Activated CD8-positive, alpha-beta memory T cell treated with anti-CD3 and anti-CD28 coated beads, Interleukin-2, amount 50 U/mL, for 4 hours (primary cell): ENCODE data around the gene ABTB2.
"Not testable (repeated sequence)": the region's sequence is repeated elsewhere in the genome, so short reads cannot be mapped to it uniquely, and the experiment has no call there.

ENCODE experiments used
- DNase-seq: peaks from one replicate; pipeline ENCODE4 v3.0.0-alpha.2; 2020

Gene ABTB2

DNA sequence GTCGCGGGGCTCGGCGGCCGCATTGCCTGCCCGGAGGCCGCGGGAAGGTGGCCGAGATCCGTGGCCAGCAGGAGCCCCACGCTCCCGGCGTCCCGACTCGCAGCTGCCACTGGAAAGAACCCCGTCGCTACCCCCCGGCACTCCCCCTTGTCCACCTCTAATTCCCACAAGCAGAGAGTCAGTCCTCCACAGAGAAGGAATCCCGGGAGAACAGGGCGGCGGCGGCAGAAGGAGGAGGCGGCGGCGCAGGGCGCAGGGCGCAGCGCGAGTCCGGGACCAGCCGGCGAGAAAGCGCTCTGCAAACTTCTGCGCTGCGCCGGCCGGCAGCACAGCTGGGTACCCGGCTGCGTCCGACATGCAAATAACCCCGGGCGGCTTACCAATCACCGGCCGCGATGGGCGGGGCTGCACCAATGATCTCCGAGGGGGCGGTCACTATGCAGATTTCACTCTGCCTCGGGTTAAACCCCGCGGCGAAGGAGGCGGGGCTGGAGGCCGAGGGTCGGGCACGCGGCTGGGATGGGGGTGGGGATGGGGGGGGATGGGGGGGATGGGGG lies at the start of gene ABTB2:
ABTB2 (minus strand) TSS at position 310 of the 557 bp plus-strand sequence.
- peak; percentile 98 for DNase-seq

DNA sequence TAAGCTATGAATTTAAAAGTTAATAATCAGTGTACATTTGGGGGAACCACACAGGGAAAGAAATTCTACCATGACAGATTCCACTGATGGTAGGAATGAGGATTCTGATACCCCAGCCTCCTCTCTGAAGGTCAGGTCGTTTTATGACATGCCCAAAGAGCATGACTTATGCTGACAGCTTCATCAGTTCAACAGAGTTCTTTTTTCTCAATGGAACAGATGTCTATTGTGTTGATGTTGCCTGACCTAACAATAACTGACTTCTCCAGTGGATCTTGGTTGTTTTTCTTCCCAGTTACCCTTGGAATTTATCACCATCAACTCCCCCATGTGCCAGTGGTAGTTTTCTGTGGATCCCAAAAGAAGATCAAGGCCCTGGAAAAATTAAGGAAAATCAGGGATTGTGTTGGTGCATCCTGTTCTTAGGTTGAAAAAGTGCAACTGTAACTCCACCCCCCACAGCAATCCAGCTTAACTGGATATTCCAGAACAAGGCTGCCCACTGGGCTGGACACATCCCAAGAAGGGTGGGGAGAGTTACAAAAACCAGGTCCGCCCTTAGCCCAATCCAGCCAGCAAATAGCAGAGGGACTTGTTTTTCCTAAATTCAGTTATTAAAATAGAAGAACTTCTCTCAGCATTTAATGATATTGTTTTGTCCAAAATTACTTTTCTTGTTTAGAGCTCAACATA lies 49.5 kb upstream of the ABTB2 start:
- no peak for DNase-seq

DNA sequence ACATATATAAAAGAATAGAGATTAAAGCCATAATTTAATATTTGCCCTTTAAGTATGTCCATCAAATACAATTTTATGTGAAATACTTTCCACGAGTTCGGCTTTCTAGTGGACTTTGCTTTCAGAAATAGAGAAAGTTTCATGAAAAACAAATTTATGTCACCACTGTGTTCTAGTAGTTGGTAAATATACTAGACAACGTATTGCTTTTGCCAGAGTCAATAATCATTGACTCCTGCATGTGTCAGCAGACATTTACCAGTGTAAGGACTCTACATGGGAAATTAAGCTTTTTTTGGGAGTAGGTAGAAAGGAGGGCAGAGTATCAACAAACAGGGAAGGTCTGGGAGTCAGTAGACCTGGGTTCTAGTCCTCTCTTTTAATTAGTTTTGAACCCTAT lies 48.6 kb upstream of the ABTB2 start:
- DNase-seq = no peak

DNA sequence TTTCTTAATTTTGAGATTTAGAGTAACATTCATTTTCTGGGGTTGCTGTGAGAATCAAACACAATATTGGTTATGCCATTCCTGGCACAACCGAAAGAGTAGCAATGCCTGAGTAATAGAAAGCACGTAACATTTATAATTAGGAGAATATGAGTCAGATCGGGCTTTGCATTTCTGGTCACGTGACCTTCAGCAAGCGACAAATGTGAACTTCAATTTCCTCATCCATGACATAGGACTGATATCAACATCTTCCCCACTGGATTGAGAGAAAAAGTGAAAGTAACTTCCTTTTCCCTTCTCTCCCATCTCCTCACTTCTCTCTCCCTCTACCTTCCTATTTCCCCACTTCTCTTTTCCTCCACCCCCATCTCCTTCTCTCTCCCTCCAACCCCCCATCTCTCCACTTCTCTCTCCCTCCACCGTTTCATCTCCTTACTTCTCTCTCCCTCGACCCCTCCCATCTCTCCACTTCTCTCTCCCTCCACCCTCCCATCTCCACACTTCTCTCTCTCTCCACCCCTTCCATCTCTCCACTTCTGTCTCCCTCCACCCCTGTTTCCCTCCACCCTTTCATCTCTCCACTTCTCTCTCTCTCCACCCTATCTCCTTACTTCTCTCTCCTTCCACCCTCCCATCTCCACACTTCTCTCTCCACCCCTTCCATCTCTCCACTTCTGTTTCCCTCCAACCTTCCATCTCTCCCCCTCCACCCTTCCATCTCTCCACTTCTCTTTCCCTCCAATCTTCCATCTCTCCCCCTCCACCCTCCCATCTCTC lies 47.5 kb upstream of the ABTB2 start:
- DNase-seq = no peak

DNA sequence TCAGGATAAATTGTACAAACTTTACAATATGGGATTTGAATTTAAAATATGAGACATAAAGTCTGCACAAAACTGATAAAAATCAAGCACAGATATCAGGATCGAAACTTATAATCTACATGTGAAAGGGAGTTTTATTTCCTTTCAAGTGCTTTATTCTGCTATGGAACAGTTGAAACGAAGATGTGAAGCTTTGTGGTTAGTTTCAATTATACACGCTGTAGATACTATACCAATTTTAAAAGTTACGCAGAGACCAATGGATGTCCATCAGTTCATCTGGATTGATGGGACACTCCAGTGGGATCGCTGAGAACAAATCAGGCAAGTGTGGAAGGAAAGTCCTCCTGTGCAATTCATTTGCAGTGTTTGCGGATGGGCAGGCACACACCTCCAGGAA lies 46.5 kb upstream of the ABTB2 start:
- no peak for DNase-seq

DNA sequence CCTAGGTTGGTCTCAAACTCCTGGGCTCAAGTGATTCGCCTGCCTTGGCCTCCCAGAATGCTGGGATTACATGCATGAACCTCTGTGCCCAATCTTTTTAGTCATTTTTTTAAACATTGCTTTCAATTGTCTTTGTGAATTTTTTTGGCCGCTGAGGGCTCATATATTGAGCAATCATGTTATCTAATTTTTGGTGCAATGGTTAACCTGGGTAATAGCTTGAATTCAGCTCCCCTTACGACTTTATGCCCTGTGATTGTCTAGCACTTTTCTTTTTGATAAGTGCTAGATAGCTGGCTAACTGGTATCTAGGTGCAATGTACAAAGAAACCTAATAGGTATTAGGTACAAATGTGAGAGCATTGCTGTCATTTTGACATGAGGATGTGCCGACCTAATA lies 45.6 kb upstream of the ABTB2 start:
- DNase-seq = no peak

DNA sequence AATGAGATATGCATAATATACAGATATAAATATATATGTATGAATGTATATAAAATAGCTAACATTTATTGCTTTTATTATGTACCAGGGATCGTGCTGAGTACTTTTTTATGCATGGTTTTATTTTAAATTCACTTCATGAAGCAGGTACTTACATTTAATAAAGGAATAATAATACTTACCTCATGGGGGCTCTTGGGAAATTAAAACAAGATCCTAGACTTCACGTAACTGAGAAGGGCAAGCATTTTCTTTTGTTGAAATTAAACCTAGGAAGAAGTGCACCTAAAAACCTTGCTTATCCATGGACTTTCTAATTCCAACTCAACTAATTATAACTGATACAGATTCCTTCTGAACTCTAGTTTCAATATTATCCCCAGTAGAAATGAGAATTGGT lies 40.0 kb upstream of the ABTB2 start:
- no peak for DNase-seq

DNA sequence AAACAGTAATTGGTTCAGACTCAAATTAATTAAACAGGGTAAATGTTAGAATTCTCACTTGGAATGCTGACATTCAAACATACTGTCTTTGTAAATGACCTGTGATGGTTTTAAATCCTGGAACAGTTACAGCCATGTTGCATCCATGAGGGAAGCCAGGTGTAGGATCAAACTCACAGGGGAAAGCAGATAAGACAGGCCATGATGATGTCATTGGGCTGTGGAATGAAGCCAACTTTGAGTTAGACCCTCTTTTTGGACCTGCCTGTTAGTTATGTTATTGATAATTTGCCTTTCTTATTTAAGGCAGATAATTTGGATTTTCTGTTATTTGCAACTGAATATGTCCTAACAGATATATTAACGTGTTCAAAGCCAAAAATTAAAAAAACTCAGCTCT lies 39.3 kb upstream of the ABTB2 start:
- DNase-seq = no peak

DNA sequence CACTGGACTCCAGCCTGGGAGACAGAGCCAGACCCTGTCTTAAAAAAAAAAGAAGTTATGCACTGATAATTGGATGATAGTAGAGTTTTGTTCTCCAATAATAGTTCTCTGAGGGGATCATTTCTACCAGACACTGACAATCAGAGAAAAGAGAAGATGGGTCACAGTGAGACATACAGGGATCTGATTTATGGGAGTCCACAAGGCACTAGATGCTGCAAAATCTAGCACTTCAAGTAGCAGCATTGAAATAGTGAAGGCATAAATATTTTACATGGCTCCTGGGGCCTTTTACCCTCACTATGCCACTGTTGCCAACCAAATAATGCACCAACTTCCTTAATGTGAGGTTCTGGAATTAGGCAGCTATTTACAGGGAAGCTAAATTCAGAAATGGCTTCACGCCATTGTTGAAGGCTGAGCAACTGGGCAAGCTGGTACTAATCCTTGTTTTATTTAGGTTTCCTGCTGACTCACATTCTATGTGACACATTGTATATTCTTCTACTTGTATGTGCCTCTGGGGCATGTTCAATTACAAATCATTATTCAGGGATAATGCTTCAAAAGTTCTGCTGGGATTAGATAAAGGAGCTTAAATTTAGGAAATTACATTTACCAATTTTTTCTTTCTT lies 38.2 kb upstream of the ABTB2 start:
- DNase-seq = no peak

DNA sequence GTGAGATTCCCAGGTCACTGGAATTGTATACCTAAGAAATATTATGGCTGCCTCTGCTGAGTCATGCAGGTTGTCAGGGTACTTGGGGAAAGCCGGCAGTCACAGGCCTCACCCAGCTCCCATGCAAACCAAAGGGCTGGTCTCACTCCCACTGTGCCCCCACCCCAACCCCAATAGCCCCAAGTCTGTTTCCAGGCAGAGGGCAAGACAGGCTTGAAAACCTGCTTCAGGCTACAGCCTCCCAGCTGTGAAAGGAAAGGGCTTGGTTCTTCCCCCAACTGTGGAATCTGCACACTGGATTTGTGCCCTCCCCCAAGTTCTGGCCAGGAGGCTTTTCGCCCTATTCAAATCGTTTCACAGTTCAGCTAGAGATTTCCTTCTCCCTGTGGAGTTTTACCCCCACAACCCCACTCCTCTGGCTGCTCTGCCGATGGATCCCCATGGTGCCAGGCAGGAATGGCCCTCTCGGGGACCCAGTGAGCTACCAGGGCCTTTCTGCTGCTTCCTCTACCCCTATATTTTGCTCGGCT lies 37.0 kb upstream of the ABTB2 start:
- DNase-seq = no peak

DNA sequence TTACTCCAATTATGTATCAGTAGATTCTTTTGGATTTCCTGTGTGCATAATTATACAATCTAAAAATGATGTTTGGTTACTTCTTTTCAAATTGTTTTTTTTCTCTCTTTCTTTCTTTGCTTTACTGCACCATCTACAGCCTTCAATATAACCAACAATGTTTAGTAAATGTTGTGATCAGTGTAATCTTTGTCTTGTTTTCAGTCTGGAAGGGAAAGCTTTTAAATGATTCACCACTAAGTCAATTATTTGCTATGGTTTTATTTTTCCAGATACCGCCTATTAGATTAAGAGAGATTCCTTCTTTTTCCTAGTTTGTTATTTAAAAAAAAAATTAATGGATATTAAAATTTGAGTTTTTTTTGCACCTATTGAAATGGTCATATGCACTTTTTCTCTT lies 29.8 kb upstream of the ABTB2 start:
- no peak for DNase-seq

DNA sequence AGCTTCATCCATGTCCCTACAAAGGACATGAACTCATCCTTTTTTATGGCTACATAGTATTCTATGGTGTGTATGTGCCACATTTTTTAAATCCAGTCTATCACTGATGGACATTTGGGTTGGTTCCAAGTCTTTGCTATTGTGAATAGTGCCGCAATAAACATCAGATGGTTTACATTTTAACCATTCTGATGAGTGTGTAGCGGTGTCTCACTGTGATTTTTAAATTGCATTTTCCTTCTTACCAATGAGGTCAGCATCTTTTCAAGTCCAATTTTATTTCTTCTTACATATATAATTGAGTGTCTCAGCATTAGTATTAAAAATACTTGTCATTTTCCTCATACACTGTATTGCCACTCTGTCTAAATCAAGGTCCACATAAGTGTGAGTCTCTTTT lies 28.5 kb upstream of the ABTB2 start:
- DNase-seq = not testable (repeated sequence)

DNA sequence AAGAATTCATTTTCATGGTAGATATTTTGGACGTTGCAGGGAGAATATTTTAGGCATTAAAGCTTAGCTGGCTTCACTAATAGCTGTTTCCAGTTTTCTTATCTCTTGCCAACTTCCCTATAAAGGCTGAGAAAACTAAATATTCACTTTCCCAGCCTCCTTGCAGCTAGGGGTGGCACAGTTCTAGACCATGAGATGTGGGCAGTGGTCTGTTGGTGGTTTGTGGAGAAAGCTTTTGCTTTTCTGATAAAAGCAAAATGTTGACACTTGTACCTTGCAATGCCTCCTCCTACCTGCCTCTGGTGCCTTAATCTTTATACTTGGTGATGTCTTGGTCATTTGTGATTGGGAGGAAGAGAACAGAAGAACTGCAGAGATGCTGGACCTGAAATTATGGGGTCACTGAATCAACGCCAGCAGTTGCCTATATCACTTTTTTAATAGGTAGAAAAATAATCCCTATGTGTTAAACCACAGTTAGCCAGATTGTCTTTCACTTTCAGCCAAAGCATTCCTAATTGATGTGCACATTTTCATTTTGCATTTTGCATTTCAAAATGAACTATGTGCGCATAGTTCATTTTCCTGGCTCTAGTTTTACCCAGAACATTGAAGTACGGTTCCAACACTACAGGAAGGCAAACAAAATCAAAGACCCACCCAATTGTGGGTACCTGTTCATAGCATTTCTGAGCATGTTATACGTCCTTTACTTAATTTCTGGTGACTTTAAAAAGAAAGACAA lies 24.9 kb upstream of the ABTB2 start:
- DNase-seq = no peak

DNA sequence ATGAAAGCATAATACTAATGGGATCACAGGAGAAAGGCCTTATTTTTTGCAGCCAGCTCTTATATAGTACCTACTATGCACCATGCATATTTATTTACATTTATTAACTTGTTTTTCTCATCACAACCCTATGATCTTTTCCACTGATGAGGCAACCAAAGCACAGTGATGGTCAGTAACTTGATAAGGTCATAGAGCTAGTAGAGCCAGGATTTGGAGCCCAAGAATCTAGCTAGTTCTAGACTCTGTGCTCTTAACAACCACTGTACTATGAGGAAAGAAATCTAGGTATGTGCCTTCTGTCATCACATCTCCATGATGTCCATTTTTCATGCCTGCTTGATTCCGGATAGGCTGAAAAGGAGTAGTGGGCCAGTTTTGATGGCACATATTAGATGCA lies 24.0 kb upstream of the ABTB2 start:
- DNase-seq = no peak

DNA sequence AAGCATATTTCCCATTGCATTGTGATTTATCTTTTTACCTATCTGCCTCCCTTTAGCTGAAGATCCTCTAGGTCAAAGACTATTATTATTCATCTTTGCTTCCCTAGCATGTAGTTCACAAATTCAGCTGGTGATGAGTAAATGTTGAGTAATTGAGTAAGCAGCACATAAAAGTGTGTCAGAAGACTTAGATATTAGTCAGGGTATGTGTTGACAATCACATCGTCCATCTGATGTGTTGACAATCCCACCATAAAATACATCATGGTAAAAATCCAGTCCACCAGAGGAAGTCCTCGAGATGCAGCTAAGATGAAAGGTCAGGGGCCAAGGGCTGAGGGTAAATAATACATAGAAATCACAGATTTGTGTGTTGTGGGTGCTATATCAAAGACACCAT lies 22.9 kb upstream of the ABTB2 start:
- DNase-seq = no peak

DNA sequence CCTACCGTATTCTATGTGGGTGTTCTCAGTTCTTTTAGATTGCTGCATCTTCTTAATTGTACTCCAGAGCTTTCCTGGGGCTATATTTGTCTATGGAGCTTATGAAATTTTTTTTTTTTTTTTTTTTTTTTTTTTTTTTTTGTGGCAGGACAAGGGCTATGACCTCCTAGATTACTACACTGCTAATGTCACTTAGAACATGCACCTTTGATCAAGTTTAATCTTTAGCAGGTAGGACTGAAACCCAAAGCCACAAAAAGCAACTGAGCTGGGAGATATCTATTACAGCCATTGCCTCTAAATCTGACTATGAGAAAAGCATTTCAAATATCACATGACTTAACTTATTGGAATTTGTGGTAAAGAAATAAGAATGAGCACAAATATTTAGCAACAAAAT lies 21.7 kb upstream of the ABTB2 start:
- no peak for DNase-seq

DNA sequence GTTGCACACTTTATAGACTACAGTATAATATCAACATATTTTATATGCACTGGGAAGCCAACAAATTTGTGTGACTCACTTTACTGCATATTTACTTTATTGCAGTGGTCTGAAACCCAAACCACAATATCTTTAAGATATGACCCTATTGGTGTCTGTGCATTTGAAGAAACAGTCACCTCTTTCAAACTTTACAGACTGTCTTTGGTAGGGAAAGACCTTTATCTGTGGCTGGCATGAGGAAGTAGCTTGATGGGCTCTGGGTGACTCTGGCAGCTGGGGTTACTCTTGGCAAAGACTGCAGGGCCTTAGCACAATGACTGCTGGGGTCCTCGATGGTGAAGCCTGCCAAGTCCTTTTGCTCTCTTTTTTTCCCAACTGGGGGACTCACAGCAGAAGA lies 21.3 kb upstream of the ABTB2 start:
- DNase-seq = no peak

DNA sequence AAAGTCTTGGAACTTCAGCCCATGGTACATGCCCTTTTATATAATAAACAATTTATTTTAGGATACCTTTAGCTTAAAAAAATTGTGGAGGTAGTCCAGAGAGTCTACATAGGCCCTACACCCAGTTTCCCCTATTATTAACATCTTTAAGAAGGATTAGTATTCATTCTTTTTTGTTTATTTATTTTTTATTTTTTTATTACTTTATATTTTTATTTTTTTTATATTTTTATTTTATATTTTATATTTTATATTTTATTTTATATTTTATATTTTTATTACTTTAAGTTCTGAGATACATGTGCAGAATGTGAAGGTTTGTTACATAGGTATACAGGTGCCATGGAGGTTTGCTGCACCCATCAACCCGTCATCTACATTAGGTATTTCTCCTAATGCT lies 15.9 kb upstream of the ABTB2 start:
- DNase-seq = no peak

DNA sequence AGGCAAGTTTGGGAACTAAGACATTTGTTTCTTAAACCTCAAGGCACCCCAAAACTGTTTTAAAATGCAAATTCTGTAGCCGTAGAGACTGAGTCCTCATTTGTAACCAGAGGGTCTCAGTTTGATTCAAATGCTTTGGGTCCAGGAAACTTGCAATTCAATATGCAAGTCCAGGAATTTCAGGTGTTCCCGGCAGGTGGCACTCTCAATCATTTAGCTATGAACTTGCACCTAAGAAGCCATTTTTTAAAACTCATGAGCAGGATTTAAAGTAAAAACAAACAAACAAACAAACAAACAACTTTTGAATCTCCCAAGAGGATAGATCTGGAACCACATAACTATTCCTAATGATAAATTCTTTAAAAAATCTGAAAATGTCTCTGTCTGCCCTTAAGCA lies 8.7 kb upstream of the ABTB2 start:
- DNase-seq = no peak

DNA sequence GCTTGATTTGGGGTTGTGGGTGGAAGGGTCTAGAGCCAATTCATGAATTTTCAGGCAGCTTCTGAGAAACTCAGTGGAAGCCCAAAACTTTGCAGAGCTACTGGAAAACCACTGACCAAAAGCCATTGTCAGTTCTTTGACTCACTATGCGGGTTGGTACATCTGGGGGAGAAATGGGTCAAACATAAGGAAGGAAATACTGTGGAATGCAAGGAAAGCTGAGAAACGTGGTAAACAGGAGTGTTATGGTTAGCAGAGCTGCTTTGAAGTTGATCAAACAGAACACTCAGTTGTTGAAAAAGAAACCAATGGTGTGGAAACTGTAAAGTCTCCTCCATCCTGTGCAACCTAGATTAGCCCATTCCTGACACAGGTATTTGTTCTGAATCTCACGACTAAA lies 6.3 kb upstream of the ABTB2 start:
- DNase-seq = no peak

DNA sequence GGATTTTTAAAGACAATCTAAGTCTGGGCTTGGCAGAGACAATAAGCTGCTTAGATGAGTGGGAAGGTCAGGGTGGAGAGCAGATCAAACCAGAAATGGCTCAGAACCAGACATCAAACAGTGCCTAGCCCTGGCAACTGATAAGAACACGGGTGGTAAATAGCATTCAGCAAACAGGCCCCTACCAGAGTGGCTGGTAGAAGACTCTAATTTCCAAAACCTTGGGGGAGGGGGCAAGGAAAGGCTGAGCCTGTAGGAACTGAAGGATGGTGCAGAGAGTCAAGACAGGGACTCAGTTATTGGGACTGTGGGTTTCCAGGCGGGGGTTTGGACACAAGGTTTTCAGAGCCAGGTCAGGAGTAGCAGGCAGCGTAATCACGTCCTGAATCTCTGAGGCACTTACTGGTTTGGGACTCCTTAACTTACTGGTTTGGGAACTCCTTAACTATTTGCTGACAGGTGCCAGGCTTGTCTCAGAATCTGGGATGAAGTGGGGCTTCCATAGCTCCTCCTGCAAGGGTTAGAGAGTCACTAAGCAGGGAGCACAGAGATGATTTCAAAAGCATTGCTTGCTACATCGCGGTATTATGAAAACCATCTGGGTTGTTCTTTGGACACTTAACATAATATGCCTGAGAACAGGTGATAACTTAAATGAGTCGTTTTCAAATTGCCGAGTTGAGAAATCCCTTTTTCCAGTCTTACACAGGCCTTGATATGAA lies 5.7 kb upstream of the ABTB2 start:
- DNase-seq = no peak

DNA sequence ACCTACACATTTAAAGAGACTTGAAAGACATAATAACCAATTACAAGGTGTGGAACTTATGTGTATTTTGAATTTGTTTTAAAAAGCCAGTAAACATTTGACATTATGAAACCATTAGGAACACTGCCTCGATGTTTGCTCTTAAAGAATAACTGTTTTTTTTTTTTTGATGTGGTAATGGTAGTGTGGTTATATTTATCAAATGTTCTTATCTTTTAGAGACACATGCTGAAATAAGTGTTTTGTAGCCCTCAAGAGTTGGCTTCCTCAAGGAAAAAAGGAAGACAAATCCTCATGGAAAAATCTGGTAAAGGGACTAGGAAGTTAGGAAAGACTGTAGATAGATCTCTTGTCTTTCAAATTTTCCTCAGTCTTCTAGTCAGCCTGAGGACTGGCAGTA lies 2.2 kb upstream of the ABTB2 start:
- DNase-seq = no peak
